IMR-90 (cell line): ENCODE data around the gene TRAPPC8. TPM values are rescaled to one million over a fixed set of nuclear protein-coding genes. Genes with fewer than 3 reads are reported as not detected.

Experiments
- ATAC-seq: fragments of 200-7000 bp; cut with Tn5 transposase; 2 replicates; pipeline ENCODE4 v1.9.1; 2020; ENCODE audit warnings: low read depth, mild to moderate bottlenecking, moderate library complexity
- BruUV-seq: library from RNA; stranded (reverse); fragments of 400-500 nt; replicated peaks from 2 replicates; lab custom pipeline; 2021; lab: Mats Ljungman, UMichigan
- CTCF ChIA-PET: fragments of 300-600 bp; formaldehyde crosslinking; extraction: SDS; loops from one replicate; lab custom pipeline; 2021; ENCODE audit warnings: antibody characterized with exemption; lab: Yijun Ruan, JAX
- POLR2A ChIA-PET: fragments of 300-600 bp; sonication (Branson Sonifier 250); formaldehyde crosslinking; loops from one replicate; lab custom pipeline; 2022; ENCODE audit warnings: antibody characterized with exemption; ENCODE audit not compliant: unreplicated experiment; lab: Charles Lee
- DNase-seq: peaks from one replicate; pipeline ENCODE4 v3.0.0; 2013
- H2AFZ ChIP-seq: replicated peaks from 2 replicates; pipeline ENCODE3; 2013; ENCODE audit warnings: low read length, mild to moderate bottlenecking; ENCODE audit not compliant: poor library complexity
- H2AK5ac ChIP-seq: 2 replicates; pipeline ENCODE4 v1.6.1; 2013; ENCODE audit warnings: low read depth, low read length, inconsistent platforms
- H2AK9ac ChIP-seq: replicated peaks from 2 replicates; pipeline ENCODE3; 2013; ENCODE audit warnings: mild to moderate bottlenecking, low read depth, low read length, moderate library complexity; ENCODE audit not compliant: poor library complexity
- H2BK120ac ChIP-seq: 2 replicates; pipeline ENCODE4 v1.6.1; 2013; ENCODE audit warnings: low read depth, low read length, inconsistent platforms
- H2BK15ac ChIP-seq: 3 replicates; pipeline ENCODE4 v1.6.1; 2013; ENCODE audit warnings: low read depth, low read length, inconsistent platforms
- H2BK20ac ChIP-seq: 2 replicates; pipeline ENCODE4 v1.6.1; 2013; ENCODE audit warnings: low read depth, mild to moderate bottlenecking, inconsistent platforms, low read length, moderate library complexity
- H2BK5ac ChIP-seq: 2 replicates; pipeline ENCODE4 v1.6.1; 2013; ENCODE audit warnings: mild to moderate bottlenecking, low read depth, low read length, inconsistent platforms; ENCODE audit not compliant: poor library complexity, severe bottlenecking
- H3K14ac ChIP-seq: replicated peaks from 2 replicates; pipeline ENCODE4 v1.6.1; 2013; ENCODE audit warnings: low read depth, low read length, inconsistent platforms
- H3K18ac ChIP-seq: 2 replicates; pipeline ENCODE4 v1.6.1; 2013; ENCODE audit warnings: low read depth, low read length, control low read depth
- H3K23ac ChIP-seq: 2 replicates; pipeline ENCODE4 v1.6.1; 2013; ENCODE audit warnings: low read depth, low read length, inconsistent platforms
- H3K27ac ChIP-seq: 2 replicates; pipeline ENCODE4 v1.5.1; 2013; ENCODE audit warnings: mild to moderate bottlenecking, control low read depth, low read length; ENCODE audit not compliant: insufficient read depth
- H3K27me3 ChIP-seq: 2 replicates; pipeline ENCODE4 v1.6.1; 2013; ENCODE audit warnings: low read length; ENCODE audit not compliant: control insufficient read depth, insufficient read depth
- H3K36me3 ChIP-seq: 2 replicates; pipeline ENCODE4 v1.6.1; 2013; ENCODE audit warnings: low read length, mixed read lengths; ENCODE audit not compliant: control insufficient read depth, insufficient read depth
- H3K4ac ChIP-seq: 2 replicates; pipeline ENCODE4 v1.6.1; 2013; ENCODE audit warnings: low read depth, low read length, inconsistent platforms
- H3K4me1 ChIP-seq: 2 replicates; pipeline ENCODE4 v1.6.1; 2013; ENCODE audit warnings: low read length, mixed read lengths; ENCODE audit not compliant: control insufficient read depth, insufficient read depth
- H3K4me2 ChIP-seq: 2 replicates; pipeline ENCODE4 v1.6.1; 2013; ENCODE audit warnings: low read depth, mild to moderate bottlenecking, control low read depth, low read length, moderate library complexity
- H3K4me3 ChIP-seq: 2 replicates; pipeline ENCODE4 v1.5.1; 2013; ENCODE audit warnings: low read depth, mild to moderate bottlenecking, control low read depth, low read length, moderate library complexity; ENCODE audit not compliant: insufficient read depth
- H3K56ac ChIP-seq: 2 replicates; pipeline ENCODE4 v1.6.1; 2013; ENCODE audit warnings: low read length, inconsistent platforms; ENCODE audit not compliant: insufficient read depth; ENCODE audit errors: extremely low read depth
- H3K79me1 ChIP-seq, 2 experiments: 2 replicates each; pipeline ENCODE4 v1.6.1; 2013; ENCODE audit warnings: low read length in 2 of 2, inconsistent platforms in 1 of 2, low read depth in 1 of 2
- H3K9ac ChIP-seq: 2 replicates; pipeline ENCODE4 v1.6.1; 2013; ENCODE audit warnings: low read depth, low read length, control low read depth
- H3K9me1 ChIP-seq: 2 replicates; pipeline ENCODE4 v1.6.1; 2013; ENCODE audit warnings: low read length, inconsistent platforms; ENCODE audit not compliant: insufficient read depth
- H3K9me3 ChIP-seq: 2 replicates; pipeline ENCODE4 v1.6.1; 2013; ENCODE audit warnings: low read length; ENCODE audit not compliant: control insufficient read depth, insufficient read depth
- H4K20me1 ChIP-seq: 2 replicates; pipeline ENCODE4 v1.6.1; 2013; ENCODE audit warnings: low read length, inconsistent platforms; ENCODE audit not compliant: insufficient read depth
- H4K5ac ChIP-seq: 2 replicates; pipeline ENCODE4 v1.6.1; 2013; ENCODE audit warnings: mild to moderate bottlenecking, low read depth, low read length, control low read depth
- H4K8ac ChIP-seq, 2 experiments: 2 replicates each; pipeline ENCODE4 v1.6.1; 2013; ENCODE audit warnings: low read depth in 2 of 2, low read length in 2 of 2, control low read depth in 1 of 2, inconsistent platforms in 1 of 2
- H4K91ac ChIP-seq: 2 replicates; pipeline ENCODE4 v1.6.1; 2013; ENCODE audit warnings: low read depth, low read length, inconsistent platforms; ENCODE audit not compliant: insufficient read depth
- BHLHE40 ChIP-seq: fragments of 150-350 bp; IDR thresholded peaks from 2 replicates; pipeline ENCODE4 v1.6.1; 2016; ENCODE audit warnings: mild to moderate bottlenecking, low read depth, low read length
- CEBPB ChIP-seq: IDR thresholded peaks from 2 replicates; pipeline ENCODE4 v1.6.1; 2012; ENCODE audit warnings: low read depth, low read length, improper control_type of control experiment
- CHD1 ChIP-seq: IDR thresholded peaks from 2 replicates; pipeline ENCODE4 v1.6.1; 2012; ENCODE audit warnings: low read depth, low read length, improper control_type of control experiment
- CTCF ChIP-seq: conservative IDR thresholded peaks from 2 replicates; pipeline ENCODE4 v1.5.1; 2012; ENCODE audit warnings: mild to moderate bottlenecking, low read depth, low read length, improper control_type of control experiment
- FOS ChIP-seq: fragments of 150-350 bp; IDR thresholded peaks from 2 replicates; pipeline ENCODE4 v1.6.1; 2016; ENCODE audit warnings: low read depth, low read length
- MAFK ChIP-seq: IDR thresholded peaks from 2 replicates; pipeline ENCODE4 v1.6.1; 2012; ENCODE audit warnings: low read depth, low read length, improper control_type of control experiment
- MAZ ChIP-seq: IDR thresholded peaks from 2 replicates; pipeline ENCODE4 v1.6.1; 2012; ENCODE audit warnings: low read depth, mild to moderate bottlenecking, low read length, improper control_type of control experiment, moderate library complexity, borderline replicate concordance
- MXI1 ChIP-seq: IDR thresholded peaks from 2 replicates; pipeline ENCODE4 v1.6.1; 2012; ENCODE audit warnings: low read depth, mild to moderate bottlenecking, low read length, moderate library complexity, borderline replicate concordance
- NFE2L2 ChIP-seq: fragments of 150-350 bp; IDR thresholded peaks from 2 replicates; pipeline ENCODE4 v1.6.1; 2016; ENCODE audit warnings: low read depth, mild to moderate bottlenecking, low read length
- POLR2A ChIP-seq: IDR thresholded peaks from 2 replicates; pipeline ENCODE4 v1.6.1; 2012; ENCODE audit warnings: mild to moderate bottlenecking, low read depth, low read length
- RAD21 ChIP-seq: IDR thresholded peaks from 2 replicates; pipeline ENCODE4 v1.6.1; 2012; ENCODE audit warnings: low read length, improper control_type of control experiment
- RCOR1 ChIP-seq: IDR thresholded peaks from 2 replicates; pipeline ENCODE4 v1.6.1; 2012; ENCODE audit warnings: mild to moderate bottlenecking, low read length, improper control_type of control experiment; ENCODE audit not compliant: insufficient replicate concordance
- RFX5 ChIP-seq: IDR thresholded peaks from 2 replicates; pipeline ENCODE4 v1.8.0; 2012; ENCODE audit warnings: low read depth, mild to moderate bottlenecking, low read length, moderate library complexity
- SMC3 ChIP-seq: fragments of 150-350 bp; IDR thresholded peaks from 2 replicates; pipeline ENCODE4 v1.6.1; 2016; ENCODE audit warnings: low read depth, mild to moderate bottlenecking, antibody characterized with exemption, low read length, moderate library complexity
- USF2 ChIP-seq: fragments of 150-350 bp; IDR thresholded peaks from 2 replicates; pipeline ENCODE4 v1.6.1; 2017; ENCODE audit warnings: mild to moderate bottlenecking, antibody characterized with exemption, low read length, low read depth
- WGBS, 2 experiments: methylation state at CpG; one replicate each; pipeline versions ENCODE4 v1.1.5 to v1.1.7; 2013; ENCODE audit warnings: missing lambda C conversion rate in 2 of 2; ENCODE audit not compliant: insufficient read length in 1 of 2; ENCODE audit errors: extremely low coverage in 2 of 2; 5-methylcytosine and 5-hydroxymethylcytosine counted together
- dilution Hi-C: fragments of 300-500 bp; cut with HindIII; formaldehyde crosslinking; loops from one replicate; pipeline ENCODE4 v1.14.3; 2018; ENCODE audit warnings: low sequenced_read_pairs; ENCODE audit not compliant: unreplicated experiment
- in situ Hi-C: fragments of 300-500 bp; cut with MboI; formaldehyde crosslinking; loops from 3 replicates; pipeline ENCODE4 v1.14.3; 2019; ENCODE audit warnings: low sequenced_read_pairs, inconsistent platforms, mixed read lengths
- intact Hi-C: fragments of 100-400 bp; cut with micrococcal nuclease; formaldehyde crosslinking; loops from 2 replicates; pipeline ENCODE4 v1.10.0; 2022
- polyA plus RNA-seq, 3 experiments: library from polyadenylated mRNA; depleted of rRNA; stranded (reverse); fragments of >200 nt; gene quantifications; 2 replicates each; pipeline ENCODE4 v1.2.3, GENCODE V29; 2012; ENCODE audit warnings: low replicate concordance in 1 of 3
- total RNA-seq: library from RNA; depleted of rRNA; stranded (reverse); fragments of >200 nt; gene quantifications from 2 replicates; pipeline ENCODE4 v1.2.3, GENCODE V29; 2012

Gene TRAPPC8
- total and polyA plus RNA-seq, 2 of the 4 experiments (the other 2 are of a cell fraction), result 21.8 to 54.3 TPM

- Histone ChIP-seq H3K18ac (no peak overlapping the region), H3K27ac (no peak overlapping the region), H3K4me2 (no peak overlapping the region), H4K20me1 (no peaks in the 10 kb centered on the region), H2BK20ac (no peak overlapping the region), H2AK5ac (no peak overlapping the region), H3K23ac (no peak overlapping the region), H2BK15ac (no peak overlapping the region), H3K14ac (no peak overlapping the region), H2BK5ac (no peak overlapping the region), H3K56ac (no peak overlapping the region), H2BK120ac (no peak overlapping the region), H3K27me3 (no peaks in the 10 kb centered on the region), H3K4me1 (no peaks in the 10 kb centered on the region), H4K91ac (no peak overlapping the region), H4K5ac (no peak overlapping the region), H3K9ac (no peak overlapping the region), H3K4me3 (no peak overlapping the region), H3K4ac (no peak overlapping the region), H2AFZ (no peak overlapping the region), H3K36me3 (no peaks in the 10 kb centered on the region), H3K9me3 (no peaks in the 10 kb centered on the region), H2AK9ac (no peak overlapping the region), H4K8ac (no peak overlapping the region), H3K79me1 (no peaks in the 10 kb centered on the region), H3K9me1 (no peaks in the 10 kb centered on the region)
- BruUV-seq, result no TSS peak
- peak; percentile 10 for DNase-seq
- ATAC-seq, result no peak
- WGBS, 2 experiments, result 67% methylated on average over 1 of the region's 3 CpGs; no CpG with 5 or more reads in 1 of the 2 experiments
- intact Hi-C loops, result no loop called here
- TF ChIP-seq CEBPB (no peak), MAZ (no peak), BHLHE40 (no peak), CTCF (no peak), USF2 (no peak), POLR2A (no peak), RCOR1 (no peak), RAD21 (no peak), MXI1 (no peak), FOS (no peak), CHD1 (no peak), SMC3 (no peak), RFX5 (no peak), MAFK (no peak), NFE2L2 (no peak)
- dilution Hi-C loops, result no loop called here
- ChIA-PET POLR2A (no interaction called here), CTCF (no interaction called here)
- in situ Hi-C loops, result loop anchor here (25.0 kb wide), 1 partner anchor 392 kb away; no protein-coding TSS in a partner anchor
Measured at GRCh38 chr18:31954349-31954748, 11.4 kb upstream of the TRAPPC8 start.
